HepG2 (cell line): Measurements from ENCODE around the gene NRSN2. TPM values are rescaled to one million over a fixed set of nuclear protein-coding genes. Genes with fewer than 3 reads are reported as not detected.

ENCODE experiments used
- ATAC-seq: fragments of 200-7000 bp; cut with Tn5 transposase; 3 replicates; pipeline ENCODE4 v1.9.1; 2020; ENCODE audit warnings: mild to moderate bottlenecking, moderate library complexity
- BruUV-seq: library from RNA; stranded (reverse); fragments of 400-500 nt; replicated peaks from 2 replicates; lab custom pipeline; 2021; lab: Mats Ljungman, UMichigan
- CTCF ChIA-PET: fragments of 300-600 bp; formaldehyde crosslinking; extraction: SDS; loops from one replicate; lab custom pipeline; 2021; ENCODE audit warnings: low total read pairs, inconsistent platforms, low intra/inter-chr PET ratio; lab: Yijun Ruan, JAX
- POLR2A ChIA-PET: fragments of 350-600 bp; sonication (Branson Sonifier 250); formaldehyde crosslinking; loops from one replicate; lab custom pipeline; 2020; ENCODE audit warnings: antibody characterized with exemption, inconsistent platforms; lab: Yijun Ruan, JAX
- DNase-seq: peaks from one replicate; pipeline ENCODE4 v3.0.0-alpha.2; 2015; ENCODE audit warnings: low spot score
- FAIRE-seq: peaks from 3 replicates; lab custom pipeline; 2011; peaks lifted over from hg19 to GRCh38; lab: Jason Lieb, UNC
- H2AFZ ChIP-seq: one replicate; pipeline ENCODE4 v1.6.1; 2011; ENCODE audit warnings: low read length, inconsistent platforms
- H3K27ac ChIP-seq: fragments of 300-600 bp; 3 replicates; pipeline ENCODE4 v1.8.0; 2011; ENCODE audit warnings: mixed run types, mild to moderate bottlenecking, mixed read lengths, low read length, inconsistent platforms; ENCODE audit not compliant: insufficient read depth; ENCODE audit errors: extremely low read length
- H3K27me3 ChIP-seq, 2 experiments: fragments of 200-600 bp in 1 of 2; 2 replicates in 1 of 2; 3 replicates in 1 of 2; pipeline versions ENCODE4 v1.6.0 to v1.8.0; 2011; ENCODE audit warnings: low read length in 2 of 2, mild to moderate bottlenecking in 2 of 2, moderate library complexity in 2 of 2, inconsistent platforms in 1 of 2; ENCODE audit not compliant: insufficient read depth in 2 of 2, control insufficient read depth in 1 of 2
- H3K36me3 ChIP-seq, 2 experiments: fragments of 200-600 bp in 1 of 2; replicated peaks in 1 of 2; 2 replicates in 1 of 2; 3 replicates in 1 of 2; pipeline versions ENCODE4 v1.5.1 to v1.8.0; 2011; ENCODE audit warnings: low read length in 2 of 2, inconsistent platforms in 1 of 2; ENCODE audit not compliant: insufficient read depth in 2 of 2, control insufficient read depth in 1 of 2
- H3K4me1 ChIP-seq: 2 replicates; pipeline ENCODE4 v1.5.1; 2012; ENCODE audit warnings: low read length, inconsistent platforms; ENCODE audit not compliant: insufficient read depth
- H3K4me2 ChIP-seq: 2 replicates; pipeline ENCODE4 v1.6.0; 2011; ENCODE audit warnings: low read depth, low read length, inconsistent platforms
- H3K4me3 ChIP-seq, 3 experiments: fragments of 200-600 bp in 1 of 3; sonication (generic), shearing (Covaris generic) in 1 of 3; replicated peaks in 1 of 3; 2 replicates each; pipeline ENCODE4 v1.5.1; 2011 to 2016; ENCODE audit warnings: low read length in 3 of 3, inconsistent platforms in 2 of 3, low read depth in 2 of 3, mild to moderate bottlenecking in 2 of 3, control low read depth in 1 of 3, mixed read lengths in 1 of 3; ENCODE audit not compliant: insufficient read depth in 1 of 3
- H3K79me2 ChIP-seq: one replicate; pipeline ENCODE4 v1.6.1; 2011; ENCODE audit warnings: low read length, inconsistent platforms; ENCODE audit not compliant: insufficient read depth
- H3K9ac ChIP-seq: 2 replicates; pipeline ENCODE4 v1.6.0; 2011; ENCODE audit warnings: mild to moderate bottlenecking, low read depth, low read length, inconsistent platforms; ENCODE audit not compliant: insufficient read depth
- H3K9me3 ChIP-seq: 2 replicates; pipeline ENCODE4 v1.5.1; 2012; ENCODE audit warnings: mild to moderate bottlenecking, low read length
- H4K20me1 ChIP-seq: 2 replicates; pipeline ENCODE4 v1.6.0; 2011; ENCODE audit warnings: inconsistent platforms, mild to moderate bottlenecking, low read length, moderate library complexity; ENCODE audit not compliant: insufficient read depth
- ELF1 ChIP-seq: sonication (generic); formaldehyde crosslinking; IDR thresholded peaks from 2 replicates; pipeline ENCODE4 v1.4.0; 2020; ENCODE audit warnings: missing genetic modification reagents
- MNT ChIP-seq: fragments of 450-650 bp; IDR thresholded peaks from 2 replicates; pipeline ENCODE4 v1.6.1; 2016
- MYNN ChIP-seq: sonication (generic); formaldehyde crosslinking; IDR thresholded peaks from 2 replicates; pipeline ENCODE4 v1.4.0; 2020; ENCODE audit warnings: mild to moderate bottlenecking, low read depth, missing genetic modification reagents
- NFRKB ChIP-seq: fragments of 450-650 bp; IDR thresholded peaks from 2 replicates; pipeline ENCODE4 v1.6.1; 2017
- POLR2G ChIP-seq: fragments of 200-400 bp; formaldehyde crosslinking; IDR thresholded peaks from 2 replicates; pipeline ENCODE4 v1.6.1; 2018; ENCODE audit warnings: mild to moderate bottlenecking, low read depth, low read length, moderate library complexity
- SAP130 ChIP-seq: IDR thresholded peaks from 2 replicates; pipeline ENCODE4 v1.6.1; 2016; ENCODE audit warnings: low read depth
- SETDB1 ChIP-seq: sonication (generic); formaldehyde crosslinking; IDR thresholded peaks from 2 replicates; pipeline ENCODE4 v1.5.1; 2020; ENCODE audit warnings: missing genetic modification reagents, mild to moderate bottlenecking, borderline replicate concordance
- SIX1 ChIP-seq: sonication (generic); formaldehyde crosslinking; IDR thresholded peaks from 2 replicates; pipeline ENCODE4 v1.4.0; 2020; ENCODE audit warnings: missing genetic modification reagents, borderline replicate concordance
- SRSF4 ChIP-seq: fragments of 200-400 bp; formaldehyde crosslinking; IDR thresholded peaks from one replicate; pipeline ENCODE4 v1.6.1; 2018; ENCODE audit warnings: mild to moderate bottlenecking, low read depth, low read length, moderate library complexity; ENCODE audit not compliant: poor library complexity, severe bottlenecking
- TBX2 ChIP-seq: sonication (generic); formaldehyde crosslinking; IDR thresholded peaks from 2 replicates; pipeline ENCODE4 v1.5.0; 2020; ENCODE audit warnings: missing genetic modification reagents, mild to moderate bottlenecking, borderline replicate concordance
- TP53 ChIP-seq: sonication (generic); formaldehyde crosslinking; conservative IDR thresholded peaks from 2 replicates; pipeline ENCODE4 v1.4.0; 2020; ENCODE audit warnings: missing genetic modification reagents
- ZBTB8A ChIP-seq: sonication (generic); formaldehyde crosslinking; IDR thresholded peaks from 2 replicates; pipeline ENCODE4 v1.4.0; 2020; ENCODE audit warnings: mild to moderate bottlenecking, low read depth, missing genetic modification reagents, borderline replicate concordance
- ZFAT ChIP-seq: sonication (generic); formaldehyde crosslinking; conservative IDR thresholded peaks from 2 replicates; pipeline ENCODE4 v1.8.1; 2023; ENCODE audit warnings: missing genetic modification reagents, inconsistent platforms
- ZFYVE20 ChIP-seq: sonication (generic); formaldehyde crosslinking; IDR thresholded peaks from 2 replicates; pipeline ENCODE4 v1.8.0; 2023; ENCODE audit warnings: low read depth, mild to moderate bottlenecking, moderate library complexity, missing genetic modification reagents, borderline replicate concordance
- ZMYM3 ChIP-seq: sonication (generic); formaldehyde crosslinking; IDR thresholded peaks from 2 replicates; pipeline ENCODE4 v1.5.1; 2020; ENCODE audit warnings: mild to moderate bottlenecking, missing genetic modification reagents
- ZNF160 ChIP-seq: sonication (generic); formaldehyde crosslinking; IDR thresholded peaks from 2 replicates; pipeline ENCODE4 v1.8.0; 2022; ENCODE audit warnings: mild to moderate bottlenecking, inconsistent platforms, missing genetic modification reagents
- ZNF18 ChIP-seq: sonication (generic); formaldehyde crosslinking; IDR thresholded peaks from 2 replicates; pipeline ENCODE4 v1.8.0; 2022; ENCODE audit warnings: mild to moderate bottlenecking, missing genetic modification reagents; ENCODE audit not compliant: insufficient replicate concordance
- ZNF230 ChIP-seq: sonication (generic); formaldehyde crosslinking; IDR thresholded peaks from 2 replicates; pipeline ENCODE4 v1.4.0; 2020; ENCODE audit warnings: mild to moderate bottlenecking, missing genetic modification reagents
- ZNF33A ChIP-seq: sonication (generic); formaldehyde crosslinking; IDR thresholded peaks from 2 replicates; pipeline ENCODE4 v1.5.1; 2020; ENCODE audit warnings: missing genetic modification reagents, mild to moderate bottlenecking, moderate library complexity, borderline replicate concordance
- ZNF451 ChIP-seq: sonication (generic); formaldehyde crosslinking; IDR thresholded peaks from 2 replicates; pipeline ENCODE4 v1.5.0; 2020; ENCODE audit warnings: mild to moderate bottlenecking, missing genetic modification reagents
- ZNF7 ChIP-seq: IDR thresholded peaks from 2 replicates; pipeline ENCODE4 v1.6.1; 2016; ENCODE audit warnings: missing biosample characterization, missing genetic modification reagents
- ZNF792 ChIP-seq: IDR thresholded peaks from 2 replicates; pipeline ENCODE4 v1.6.1; 2016
- WGBS: methylation state at CpG from one replicate; pipeline ENCODE4 v1.1.6; 2017; ENCODE audit warnings: low lambda C conversion rate; 5-methylcytosine and 5-hydroxymethylcytosine counted together
- in situ Hi-C: cut with HindIII; loops from 2 replicates; pipeline ENCODE4 v1.10.0; 2017; ENCODE audit warnings: low pct_unique_long_range_greater_than_20kb; ENCODE audit not compliant: extremely low pct_ligation_motif_present
- intact Hi-C: fragments of 100-400 bp; cut with micrococcal nuclease; formaldehyde crosslinking; loops from one replicate; pipeline ENCODE4 v1.10.0; 2022; ENCODE audit not compliant: unreplicated experiment
- polyA plus RNA-seq, 8 experiments: library from polyadenylated mRNA; depleted of rRNA in 3 of 8; stranded (reverse) in 7 of 8; unstranded in 1 of 8; fragments of >200 nt; fragmentation: Illumina TruSeq in 4 of 8; extraction: Trizol in 4 of 8; gene quantifications; 2 replicates each; pipeline versions ENCODE4 v1.2.1 to v1.2.3, GENCODE V29; 2011 to 2016; ENCODE audit warnings: low read depth in 4 of 8, missing spikeins in 1 of 8, mixed read lengths in 1 of 8; ENCODE audit not compliant: insufficient read depth in 1 of 8
- total RNA-seq, 5 experiments: library from RNA; depleted of rRNA; stranded (reverse); fragments of >200 nt; fragmentation: Illumina TruSeq; extraction: Trizol; gene quantifications; 2 replicates each; pipeline ENCODE4 v1.2.3, GENCODE V29; 2016; ENCODE audit warnings: low read depth in 1 of 5

NRSN2 gene
- total and polyA plus RNA-seq, 2 of the 13 experiments (the other 11 are each of a cell fraction or from before 2014, with no cell fraction given) = 32.3 to 49.4 TPM

- TF ChIP-seq ZNF18 (peak; percentile 41), ZBTB8A (CRISPR knock-in tag) (no peak), TBX2 (CRISPR knock-in tag) (no peak; the same call in 1 of the 2 replicates), SIX1 (CRISPR knock-in tag) (no peak), ELF1 (CRISPR knock-in tag) (no peak), ZNF160 (CRISPR knock-in tag) (no peak; the same call in 1 of the 2 replicates), ZNF451 (CRISPR knock-in tag) (no peak), ZNF792 (CRISPR knock-in tag) (no peak; the same call in 1 of the 2 replicates), SRSF4 (no peak)
These were observed 37.5 kb upstream of the NRSN2 start (continued) for GRCh38 chr20:309306-309840.

- Histone ChIP-seq H3K27me3 (no peaks in the 10 kb centered on the region; a peak in 1 of 5 replicates), H3K4me3 (peak overlapping the region; percentile 39 to 62 (median 54)), H3K4me1 (peaks cover 47% of the 10 kb centered on the region), H4K20me1 (no peaks in the 10 kb centered on the region), H3K27ac (peak overlapping the region; percentile 60), H3K4me2 (peak overlapping the region; percentile 93), H3K9ac (peak overlapping the region; percentile 65), H3K9me3 (no peaks in the 10 kb centered on the region), H3K36me3 (no peaks in the 10 kb centered on the region), H3K79me2 (no peaks in the 10 kb centered on the region), H2AFZ (peak overlapping the region; percentile 69)
- BruUV-seq = no TSS peak
- ChIA-PET POLR2A (interaction anchor here (0.6 to 3.8 kb wide), 8 partner anchors 10 to 218 kb away, joined by 3 to 56 read pairs (median 8); partner anchors contain the start of genes SOX12 and ZCCHC3), CTCF (no interaction called here)
- ATAC-seq = peak; percentile 96
- in situ Hi-C loops (no loop called here), intact Hi-C loops (no loop called here)
- WGBS = 28% methylated on average over 31 of the region's 31 CpGs
- DNase-seq = peak; percentile 96
- FAIRE-seq = peak; percentile 82
- no peak for TF ChIP-seq MYNN (CRISPR knock-in tag)
- TF ChIP-seq ZFAT (CRISPR knock-in tag) = no peak
- peak; percentile 69 for TF ChIP-seq POLR2G
- no peak for TF ChIP-seq SETDB1
- TF ChIP-seq SAP130 (CRISPR knock-in tag) = peak; percentile 83
- TF ChIP-seq ZMYM3 (CRISPR knock-in tag) = no peak
- no peak for TF ChIP-seq TP53 (CRISPR knock-in tag)
- TF ChIP-seq ZFYVE20 (CRISPR knock-in tag) = no peak
- TF ChIP-seq ZNF7 = no peak
- TF ChIP-seq ZNF230 (CRISPR knock-in tag) = 0 out of 2 replicates have a peak, but pooled peaks have one; percentile 64
- no peak for TF ChIP-seq ZNF33A (CRISPR knock-in tag)
- no peak for TF ChIP-seq MNT
- TF ChIP-seq NFRKB = no peak
These were observed 36.9 kb upstream of the NRSN2 start for GRCh38 chr20:309841-310644.
